ENCODE data around the gene REEP5.

- TF ChIP-seq POLR2A (IDR thresholded peaks at IDR 0.05) = no peak
- TF ChIP-seq, protein P1, sequence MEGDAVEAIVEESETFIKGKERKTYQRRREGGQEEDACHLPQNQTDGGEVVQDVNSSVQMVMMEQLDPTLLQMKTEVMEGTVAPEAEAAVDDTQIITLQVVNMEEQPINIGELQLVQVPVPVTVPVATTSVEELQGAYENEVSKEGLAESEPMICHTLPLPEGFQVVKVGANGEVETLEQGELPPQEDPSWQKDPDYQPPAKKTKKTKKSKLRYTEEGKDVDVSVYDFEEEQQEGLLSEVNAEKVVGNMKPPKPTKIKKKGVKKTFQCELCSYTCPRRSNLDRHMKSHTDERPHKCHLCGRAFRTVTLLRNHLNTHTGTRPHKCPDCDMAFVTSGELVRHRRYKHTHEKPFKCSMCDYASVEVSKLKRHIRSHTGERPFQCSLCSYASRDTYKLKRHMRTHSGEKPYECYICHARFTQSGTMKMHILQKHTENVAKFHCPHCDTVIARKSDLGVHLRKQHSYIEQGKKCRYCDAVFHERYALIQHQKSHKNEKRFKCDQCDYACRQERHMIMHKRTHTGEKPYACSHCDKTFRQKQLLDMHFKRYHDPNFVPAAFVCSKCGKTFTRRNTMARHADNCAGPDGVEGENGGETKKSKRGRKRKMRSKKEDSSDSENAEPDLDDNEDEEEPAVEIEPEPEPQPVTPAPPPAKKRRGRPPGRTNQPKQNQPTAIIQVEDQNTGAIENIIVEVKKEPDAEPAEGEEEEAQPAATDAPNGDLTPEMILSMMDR (IDR thresholded peaks at IDR 0.05) = no peak
- TF ChIP-seq POLR2AphosphoS5 (IDR thresholded peaks at IDR 0.05) = no peak
- TF ChIP-seq EP300 (IDR thresholded peaks at IDR 0.05) = no peak
Observed at GRCh38 chr5:112933651-112934365, 11.8 kb upstream of the REEP5 start.

Measured in stomach (tissue), 4 donors.